Stimulated activated CD4-positive, alpha-beta T cell treated with anti-CD3 and anti-CD28 coated beads, Interleukin-15, amount 100 ng/mL, for 24 hours (primary cell): ENCODE results near the gene ZSCAN25.
"Not testable (repeated sequence)": the region's sequence is repeated elsewhere in the genome, so short reads cannot be mapped to it uniquely, and the experiment has no call there.

Experiments used
- DNase-seq: peaks from one replicate; pipeline ENCODE4 v3.0.0-alpha.2; 2020

ZSCAN25 gene

DNA sequence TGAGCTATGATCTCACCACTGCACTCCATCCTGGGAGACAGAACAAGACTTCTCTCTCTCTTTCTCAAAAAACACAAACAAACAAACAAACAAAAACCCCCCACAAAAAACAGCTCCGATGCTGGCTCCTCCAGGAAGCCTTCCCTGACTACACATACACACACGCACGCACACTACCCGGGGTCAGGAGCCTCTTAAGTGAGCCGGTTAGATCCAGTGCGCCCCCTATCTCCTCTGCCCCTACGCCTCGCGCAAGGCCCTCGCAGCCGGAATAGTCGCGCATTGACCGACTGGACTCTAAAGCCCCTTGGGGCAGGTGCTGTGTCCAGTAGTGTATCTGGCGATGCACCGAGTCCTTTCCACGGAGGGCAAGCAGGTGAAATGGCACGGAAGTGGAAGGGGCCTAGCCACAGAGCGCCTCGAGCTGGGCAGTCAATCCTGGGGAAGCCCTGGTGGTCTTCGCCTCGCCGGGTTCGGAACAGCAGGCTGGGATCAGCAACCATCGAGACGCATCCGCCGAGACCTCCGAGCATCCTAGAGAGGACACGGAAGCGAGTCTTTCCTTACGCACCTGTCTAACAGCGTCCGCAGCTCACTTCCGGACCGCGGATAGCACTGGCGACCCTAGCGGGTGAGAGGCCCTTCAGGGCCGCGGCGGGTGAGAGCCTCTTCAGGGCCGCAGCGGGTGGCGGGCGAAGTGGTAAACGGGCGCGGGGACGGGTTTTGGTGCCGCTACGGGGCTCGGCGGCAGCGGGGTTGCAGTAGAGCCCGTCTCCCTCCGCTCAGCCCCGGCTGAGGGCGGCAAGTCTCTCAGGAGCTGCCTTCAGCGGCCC lies at the start of gene ZSCAN25:
Gene ZSCAN25 (plus strand): TSS at position 588 of the 833 bp plus-strand sequence. CDS start 2,661 bp downstream, outside the sequence.
- peak; percentile 91 for DNase-seq

DNA sequence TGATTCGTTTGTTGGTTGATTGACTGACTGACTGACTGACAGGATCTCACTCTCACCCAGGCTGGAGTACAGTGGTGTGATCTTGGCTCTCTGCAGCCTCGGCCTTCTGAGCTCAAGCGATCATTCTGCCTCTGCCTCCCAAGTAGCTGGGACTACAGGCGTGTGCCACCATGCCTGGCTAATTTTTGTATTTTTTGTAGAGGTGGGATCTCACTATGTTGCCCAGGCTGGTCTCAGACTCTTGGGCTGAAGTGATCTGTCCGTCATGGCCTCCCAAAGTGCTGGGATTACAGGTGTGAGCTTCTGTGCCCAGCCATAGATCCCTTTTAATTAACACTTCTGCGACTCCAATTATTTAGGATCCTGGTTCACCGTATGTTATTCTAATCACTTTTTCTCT lies 48.0 kb upstream of the ZSCAN25 start:
- not testable (repeated sequence) for DNase-seq

DNA sequence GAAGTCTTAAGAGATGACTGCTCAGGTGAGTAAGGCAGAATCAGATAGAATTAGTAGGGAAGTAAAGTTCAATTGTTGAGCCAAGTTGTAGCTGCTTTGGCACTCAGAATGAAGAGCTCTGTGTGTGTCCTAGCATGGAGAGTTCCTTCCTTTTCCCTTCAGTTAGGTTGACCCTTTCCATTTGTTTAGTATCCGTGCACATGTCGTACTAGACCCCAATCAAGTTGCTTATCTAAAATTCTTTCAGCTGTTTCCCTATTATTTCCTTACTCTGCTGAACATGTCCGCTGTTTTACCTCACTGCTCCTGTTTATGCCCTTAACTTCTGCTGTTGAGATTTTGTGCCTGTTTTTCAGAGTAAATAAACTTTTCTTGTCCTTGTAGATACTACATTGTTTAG lies 45.0 kb upstream of the ZSCAN25 start:
- DNase-seq = no peak

DNA sequence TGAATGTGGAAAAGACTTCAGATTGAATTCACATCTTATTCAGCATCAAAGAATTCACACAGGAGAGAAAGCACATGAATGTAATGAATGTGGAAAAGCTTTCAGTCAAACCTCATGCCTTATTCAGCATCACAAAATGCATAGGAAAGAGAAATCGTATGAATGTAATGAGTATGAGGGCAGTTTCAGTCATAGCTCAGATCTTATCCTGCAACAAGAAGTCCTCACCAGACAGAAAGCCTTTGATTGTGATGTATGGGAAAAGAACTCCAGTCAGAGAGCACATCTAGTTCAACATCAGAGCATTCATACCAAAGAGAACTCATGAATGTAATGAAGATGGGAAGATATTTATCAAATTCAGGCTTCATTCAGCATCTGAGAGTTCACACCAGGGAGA lies 43.5 kb upstream of the ZSCAN25 start:
- DNase-seq = no peak

DNA sequence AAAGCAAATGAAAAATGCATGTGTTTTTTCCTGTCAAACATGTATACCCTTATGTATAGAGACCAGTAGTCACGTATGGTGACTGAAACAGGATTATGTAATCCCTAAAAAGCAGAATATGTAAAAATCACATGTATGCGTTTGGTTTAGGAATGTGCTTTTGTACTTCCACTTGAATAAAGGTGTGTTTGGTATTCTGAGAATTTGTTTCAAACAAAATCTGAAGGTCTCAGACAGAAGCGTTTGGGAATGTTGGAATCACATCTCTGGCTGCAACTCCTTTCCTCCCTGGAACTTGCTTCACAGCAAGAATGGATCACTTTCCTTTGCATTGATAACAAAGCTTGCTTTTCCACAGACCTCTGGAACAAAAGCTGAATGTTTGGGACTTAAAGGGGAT lies 40.5 kb upstream of the ZSCAN25 start:
- DNase-seq = no peak

DNA sequence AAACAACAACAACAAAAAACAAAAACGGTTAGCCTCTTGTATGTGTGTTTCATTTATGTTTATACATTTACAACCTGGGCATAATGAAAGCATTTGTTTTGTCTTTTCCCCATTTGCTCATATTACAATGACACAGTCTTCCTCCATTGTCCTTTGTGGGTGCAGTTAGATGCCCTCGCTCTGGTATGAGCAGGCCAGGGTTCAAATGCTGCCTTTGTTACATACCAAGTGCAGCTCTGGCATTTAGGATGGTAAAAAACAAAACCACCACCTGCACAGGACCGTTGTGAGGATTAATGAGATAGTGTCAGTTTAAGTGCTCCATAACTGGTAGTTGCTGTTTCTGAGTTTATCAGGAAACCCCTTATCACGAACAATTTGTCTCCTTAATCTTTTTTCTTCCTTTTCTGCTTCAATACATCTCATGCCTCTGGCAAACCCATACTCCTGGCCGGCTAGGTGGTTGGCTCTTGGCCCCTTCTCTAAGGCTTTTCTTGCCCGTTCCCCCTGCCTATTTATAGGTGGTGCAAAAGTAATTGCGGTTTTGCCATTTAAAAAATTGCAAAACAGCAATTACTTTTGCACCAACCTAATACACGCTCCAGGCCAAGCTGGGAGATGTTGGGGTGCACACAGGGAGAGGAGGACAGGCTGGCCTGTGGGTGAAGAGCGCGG lies 37.3 kb upstream of the ZSCAN25 start:
- DNase-seq = no peak

DNA sequence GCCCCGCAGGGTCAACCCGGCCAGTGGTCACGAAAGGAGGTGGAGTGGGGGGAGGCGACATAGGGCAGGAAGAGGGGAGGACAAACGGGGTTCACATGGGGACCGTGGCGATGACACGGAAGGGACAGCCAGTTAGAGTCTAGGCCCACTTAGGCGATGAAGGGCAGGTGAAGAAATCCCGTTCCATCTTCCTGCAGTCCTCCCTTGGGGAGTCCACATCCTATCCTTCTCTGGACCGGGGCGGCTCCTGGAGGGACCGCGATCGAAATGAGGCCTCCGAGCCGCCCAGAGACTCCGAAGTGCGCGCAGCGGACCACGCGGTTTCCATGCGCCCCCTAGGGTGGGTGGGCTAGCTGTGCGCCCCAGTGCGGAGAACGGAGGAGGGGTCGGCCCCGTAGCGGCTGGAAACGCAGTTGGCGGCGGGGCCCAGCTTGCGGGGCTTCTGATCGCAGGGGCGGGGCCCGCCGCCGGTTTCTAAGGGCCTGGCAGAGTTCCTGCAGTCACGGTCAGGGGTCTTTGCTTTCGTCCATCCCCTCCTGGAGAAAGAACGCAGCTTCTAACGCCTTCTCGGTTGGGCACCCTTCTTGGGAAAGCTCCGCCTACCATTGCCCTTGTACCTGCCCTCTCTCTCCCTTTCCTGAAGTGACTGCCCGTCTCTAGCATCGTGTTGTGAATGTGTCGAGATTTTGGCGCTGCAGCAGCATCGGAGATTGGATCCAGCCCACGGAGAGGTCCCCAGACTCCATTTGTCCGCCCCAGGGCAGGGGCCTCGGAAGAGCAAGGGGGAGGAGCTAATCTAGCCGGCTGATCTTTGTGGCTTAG lies 36.6 kb upstream of the ZSCAN25 start:
- peak; percentile 67 for DNase-seq

DNA sequence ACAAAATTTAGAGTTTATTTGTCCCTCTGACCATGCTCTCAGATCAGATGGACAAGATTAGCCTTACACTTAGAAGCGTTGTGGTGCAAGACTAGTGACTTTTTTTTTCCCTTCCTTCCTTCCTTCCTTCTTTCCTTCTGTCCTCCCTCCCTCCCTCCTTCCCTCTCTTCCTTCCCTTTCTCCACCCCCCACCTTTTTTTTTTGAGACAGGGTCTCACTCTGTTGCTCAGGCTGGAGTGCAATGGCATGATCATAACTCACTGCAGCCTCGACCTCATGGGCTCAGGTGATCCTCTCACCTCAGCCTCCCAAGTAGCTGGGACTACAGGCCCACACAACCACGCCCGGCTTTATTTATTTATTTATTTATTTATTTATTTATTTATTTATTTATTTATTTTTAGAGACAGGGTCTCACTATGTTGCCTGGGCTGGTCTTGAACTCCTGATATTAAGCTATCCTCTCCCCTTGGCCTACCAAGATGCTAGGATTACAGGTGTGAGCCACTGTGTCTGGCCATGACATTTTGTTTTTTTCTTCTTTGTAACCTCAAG lies 35.9 kb upstream of the ZSCAN25 start:
- DNase-seq = not testable (repeated sequence)

DNA sequence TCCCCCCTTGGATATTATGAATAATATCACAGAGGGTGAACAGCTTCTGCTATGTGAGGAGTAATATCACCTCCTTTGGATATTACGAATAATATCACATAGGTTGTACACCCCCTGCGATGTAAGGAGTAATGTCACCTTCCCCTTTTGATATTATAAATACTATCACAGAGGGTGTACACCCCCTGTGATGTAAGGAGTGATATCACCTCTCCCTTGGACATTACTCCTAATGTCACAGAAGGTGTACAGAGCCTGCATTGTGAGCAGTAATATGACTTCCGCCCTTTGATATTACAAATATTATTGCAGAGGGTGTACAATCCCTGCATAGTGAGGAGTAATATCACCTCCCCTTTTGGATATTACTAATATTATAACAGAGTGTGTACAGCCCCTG lies 27.9 kb upstream of the ZSCAN25 start:
- no peak for DNase-seq

DNA sequence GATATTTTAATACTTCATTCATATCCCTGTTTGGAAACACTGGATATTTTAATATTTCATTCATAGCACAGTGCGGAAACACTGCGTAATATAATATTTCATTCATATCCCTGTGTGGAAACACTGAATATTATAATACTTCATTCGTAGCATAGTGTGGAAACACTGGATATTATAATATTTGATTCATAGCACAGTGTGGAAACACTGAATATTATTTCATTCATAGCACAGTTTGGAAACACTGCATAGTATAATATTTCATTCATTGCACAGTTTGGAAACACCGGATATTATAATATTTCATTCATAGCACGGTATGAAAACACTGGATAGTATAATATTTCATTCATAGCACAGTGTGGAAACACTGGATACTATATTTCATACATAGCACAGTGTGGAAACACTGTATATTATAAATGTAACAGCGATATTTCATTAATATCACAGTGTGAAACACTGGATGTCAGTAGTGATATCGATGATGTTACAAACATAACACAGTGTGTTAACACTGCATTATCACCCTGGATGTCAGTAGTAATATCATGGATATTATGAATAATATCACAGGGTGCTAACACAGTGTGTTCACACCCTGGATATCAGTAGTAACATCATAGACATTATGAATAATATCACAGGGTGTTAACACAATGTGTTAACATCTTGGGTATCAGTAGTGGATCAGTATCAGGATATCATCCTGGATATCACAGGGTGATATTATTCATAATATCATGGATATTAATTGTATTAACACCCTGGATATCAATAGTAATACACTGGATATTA lies 21.6 kb upstream of the ZSCAN25 start:
- no peak for DNase-seq

DNA sequence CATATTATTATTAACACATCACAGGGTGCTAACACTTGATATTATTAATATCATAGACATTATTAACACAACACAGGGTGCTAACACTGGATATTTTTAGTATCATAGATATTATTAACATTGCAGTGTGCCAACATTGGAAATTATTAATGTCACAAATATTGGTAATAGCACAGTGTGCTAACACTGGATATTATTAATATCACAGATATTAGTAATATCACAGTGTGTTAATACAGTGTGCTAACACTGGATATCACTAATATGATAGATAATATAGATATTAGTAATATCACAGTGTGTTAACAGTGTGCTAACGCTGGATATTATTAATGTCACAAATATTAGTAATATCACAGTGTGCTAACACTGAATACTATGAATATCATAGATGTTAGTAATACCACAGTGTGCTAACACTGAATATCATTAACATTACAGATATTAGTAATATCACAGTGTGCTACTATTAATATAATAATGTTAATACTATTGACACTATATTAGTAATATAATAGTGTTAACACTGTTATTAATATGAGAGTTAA lies 20.3 kb upstream of the ZSCAN25 start:
- no peak for DNase-seq

DNA sequence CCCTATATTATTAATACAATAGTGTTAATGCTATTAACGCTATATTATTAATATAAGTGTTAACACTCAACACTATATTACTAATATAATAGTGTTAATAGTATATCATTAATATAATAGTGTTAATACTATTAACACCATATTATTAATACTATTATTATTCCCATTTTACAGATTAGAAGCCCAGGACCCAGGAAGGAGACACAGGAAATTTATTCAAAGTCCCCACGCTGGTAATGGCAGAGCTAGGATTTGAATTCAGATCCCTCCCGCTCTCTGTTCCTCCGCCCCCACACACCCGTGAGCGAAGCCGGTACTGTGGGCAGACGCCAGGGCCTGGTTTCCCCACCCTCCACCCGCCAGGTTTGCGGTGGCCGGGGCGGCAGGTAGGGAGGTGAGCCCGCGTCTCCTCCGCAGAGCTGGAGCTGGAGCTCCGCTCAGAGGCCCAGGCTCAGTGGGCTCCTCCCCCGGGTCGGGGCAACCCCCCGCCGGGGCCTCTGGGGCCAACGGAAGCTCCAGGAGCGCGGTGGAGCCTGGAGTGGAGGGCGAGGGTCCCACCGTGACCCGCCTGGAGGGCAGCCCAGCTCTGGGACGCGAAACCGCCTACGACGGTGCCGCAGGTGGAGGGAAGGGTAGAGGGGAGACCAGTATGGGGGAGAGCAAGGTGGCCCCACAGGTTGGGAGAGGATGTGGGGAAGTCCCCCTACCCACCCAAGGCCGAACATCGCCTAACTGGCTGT lies 18.8 kb upstream of the ZSCAN25 start, which contains the start of gene TMEM225B:
Gene TMEM225B (plus strand): TSS at position 506 of the 740 bp plus-strand sequence. CDS start 6,122 bp downstream, outside the sequence.
- DNase-seq = peak; percentile 48

DNA sequence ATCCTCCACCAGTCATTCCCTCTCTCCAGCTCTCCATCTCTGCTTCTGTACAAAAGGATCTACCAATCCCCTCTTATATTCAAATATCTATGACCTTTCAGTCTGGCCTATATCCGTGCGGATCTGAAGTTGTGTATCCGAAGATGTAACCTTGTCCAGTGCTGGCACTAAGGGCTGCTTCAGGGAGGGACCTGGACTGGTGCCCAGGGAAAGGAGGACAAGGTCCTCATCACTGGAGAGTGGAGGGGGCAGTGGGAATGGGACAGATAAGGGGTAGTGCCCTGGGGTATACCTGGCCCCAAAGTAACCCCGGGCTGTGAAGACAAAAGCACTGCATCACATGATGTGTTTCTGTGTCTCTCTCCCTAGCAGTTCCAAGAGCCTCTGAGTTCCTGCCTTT lies 16.9 kb upstream of the ZSCAN25 start:
- no peak for DNase-seq

DNA sequence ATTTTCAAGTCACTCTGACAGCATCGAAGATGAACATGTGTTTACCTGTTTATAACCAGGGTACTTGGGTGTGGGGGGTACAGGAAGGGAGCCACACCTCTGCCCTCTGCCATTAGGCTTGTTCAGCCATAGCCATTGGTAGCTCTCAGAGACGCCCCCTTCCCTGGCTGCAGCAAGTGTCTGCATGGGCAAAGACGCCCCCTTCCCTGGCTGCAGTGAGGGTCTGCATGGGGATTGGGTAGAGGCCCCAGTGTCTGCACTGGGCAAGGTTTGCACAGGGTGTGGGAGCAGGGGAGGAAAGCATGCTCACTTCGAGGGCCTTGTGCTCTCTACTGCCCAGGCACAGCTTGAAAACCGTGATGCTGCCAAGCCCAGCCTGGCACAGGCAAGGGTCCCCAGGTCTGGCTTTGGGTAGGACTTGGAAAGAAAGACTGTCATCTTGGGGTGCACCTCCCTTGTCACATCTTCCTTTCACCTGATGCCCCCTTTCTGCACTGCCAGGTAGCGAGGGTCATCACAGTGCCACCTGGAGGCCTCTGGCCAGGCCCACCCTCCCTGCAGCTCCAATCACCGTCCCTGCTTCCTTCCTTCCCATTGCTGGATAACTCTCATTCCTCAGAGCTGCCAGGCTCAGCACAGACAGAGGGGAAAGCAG lies 15.0 kb upstream of the ZSCAN25 start:
- DNase-seq = no peak

DNA sequence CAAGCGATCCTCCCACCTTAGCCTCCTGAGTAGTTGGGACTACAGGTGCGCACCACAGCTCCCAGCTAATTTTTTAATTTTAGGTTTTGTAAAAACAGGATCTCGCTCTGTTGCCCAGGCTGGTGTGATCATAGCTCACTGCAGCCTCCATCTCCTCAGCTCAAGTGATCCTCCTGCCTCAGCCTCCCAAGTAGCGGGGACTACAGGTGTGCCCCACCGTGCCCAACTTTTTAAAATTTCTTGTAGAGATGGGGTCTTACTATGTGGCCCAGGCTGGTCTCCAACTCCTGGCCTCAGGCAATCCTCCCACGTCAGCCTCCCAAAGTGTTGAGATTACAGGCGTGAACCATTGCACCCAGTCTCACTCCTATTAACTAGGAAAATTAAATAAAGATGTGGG lies 11.2 kb upstream of the ZSCAN25 start:
- no peak for DNase-seq

DNA sequence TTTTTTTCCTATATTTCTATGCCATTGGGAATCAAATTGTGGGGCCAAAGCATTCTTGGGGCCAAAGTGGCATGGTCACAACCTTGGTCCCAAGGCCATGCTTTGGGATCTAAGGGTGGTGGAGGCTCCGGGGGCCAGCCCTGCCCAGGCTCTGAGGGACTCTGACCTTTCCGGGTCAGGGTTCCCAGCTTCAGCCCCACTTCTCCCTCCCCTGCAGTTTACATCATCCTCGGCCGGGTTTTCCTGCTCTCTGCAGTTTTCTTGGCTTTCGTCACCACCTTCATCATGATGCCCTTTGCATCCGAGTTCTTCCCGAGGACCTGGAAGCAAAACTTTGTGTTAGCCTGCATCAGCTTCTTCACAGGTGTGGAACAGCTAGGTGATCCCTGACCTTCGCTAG lies 10.2 kb upstream of the ZSCAN25 start:
- no peak for DNase-seq

DNA sequence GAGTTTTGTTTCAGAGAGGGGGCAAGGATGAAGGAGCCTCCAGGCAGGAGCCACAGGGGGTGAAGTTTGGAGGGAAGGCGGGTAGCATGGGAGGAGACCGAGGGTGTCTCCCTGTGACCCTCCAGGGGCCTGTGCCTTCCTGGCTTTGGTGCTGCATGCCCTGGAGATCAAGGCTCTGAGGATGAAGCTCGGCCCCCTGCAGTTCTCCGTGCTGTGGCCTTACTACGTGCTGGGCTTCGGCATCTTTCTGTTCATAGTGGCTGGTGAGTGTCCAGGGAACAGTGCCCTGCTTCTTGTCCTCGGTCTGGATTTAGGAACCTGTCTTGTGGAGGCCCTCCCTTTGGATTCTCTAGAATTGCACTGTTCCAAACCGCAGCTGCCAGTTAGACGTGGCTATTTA lies 9.2 kb upstream of the ZSCAN25 start:
- no peak for DNase-seq

DNA sequence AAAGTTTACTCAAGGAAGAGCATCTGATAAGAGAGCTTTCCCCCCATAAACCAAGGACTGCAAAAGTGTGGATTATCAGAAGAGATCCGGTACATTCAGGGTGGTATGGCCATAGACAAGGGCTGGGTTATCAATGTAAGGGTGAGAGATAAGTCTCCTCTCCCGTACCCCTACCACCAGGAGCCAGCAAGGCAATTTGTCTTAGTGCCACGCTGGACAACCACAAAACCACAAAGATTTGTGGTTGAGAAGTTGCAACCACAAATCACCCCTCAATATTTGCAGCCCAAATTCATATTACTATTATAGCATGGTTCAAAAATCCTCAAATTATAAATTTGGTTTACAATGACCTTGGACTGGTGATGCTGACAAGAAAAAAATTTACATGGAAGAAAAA lies 2.3 kb upstream of the ZSCAN25 start:
- no peak for DNase-seq

DNA sequence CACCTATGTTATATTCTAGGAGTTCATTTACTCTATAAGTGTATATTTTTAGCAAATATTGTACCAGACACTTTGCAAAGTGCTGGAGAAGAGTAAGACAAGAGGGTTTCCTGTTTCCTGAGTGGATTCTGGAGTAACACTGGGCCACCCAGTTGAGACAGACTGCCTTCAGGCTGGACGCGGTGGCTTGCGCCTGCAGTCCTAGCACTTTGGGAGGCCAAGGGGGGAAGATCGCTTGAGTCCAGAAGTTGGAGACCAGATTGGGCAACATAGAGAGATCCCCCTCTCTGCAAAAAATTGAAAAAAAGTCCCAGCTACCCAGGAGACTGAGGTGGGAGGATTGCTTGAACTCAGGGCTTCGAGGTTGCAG lies 772 bp upstream of the ZSCAN25 start:
- DNase-seq = no peak

DNA sequence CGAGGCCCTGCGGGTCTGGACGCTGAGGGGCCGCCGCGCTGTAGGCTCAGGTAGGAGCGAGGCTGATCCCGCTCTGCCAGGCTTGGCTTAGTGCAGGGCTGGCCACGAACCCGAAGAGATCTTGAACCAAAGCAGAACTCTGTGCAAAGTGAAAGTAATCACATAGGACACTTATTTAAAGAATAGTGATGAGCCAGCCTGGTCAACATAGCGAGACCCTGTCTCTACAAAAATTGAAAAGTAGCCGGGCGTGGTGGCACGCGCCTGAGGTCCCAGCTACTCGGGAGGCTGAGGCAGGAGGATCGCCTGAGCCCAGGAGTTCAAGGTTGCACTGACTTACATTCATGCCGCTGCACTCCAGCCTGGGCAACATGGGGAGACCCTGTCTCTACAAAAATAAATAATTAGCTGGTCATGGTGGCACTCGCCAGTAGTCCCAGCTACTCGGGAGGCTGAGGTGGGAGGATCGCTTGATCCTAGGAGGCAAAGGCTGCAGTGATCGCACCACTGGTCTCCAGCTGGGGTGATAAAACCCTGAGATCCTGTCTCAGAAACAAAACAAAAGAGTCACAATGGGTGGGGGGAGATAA lies 541 bp downstream of the ZSCAN25 start:
- DNase-seq = no peak
